HepG2 (cell line): ENCODE measurements around the gene SGK1. TPM values are rescaled to one million over a fixed set of nuclear protein-coding genes. Genes with fewer than 3 reads are reported as not detected.

Experiments
- ATAC-seq: fragments of 200-7000 bp; cut with Tn5 transposase; 3 replicates; pipeline ENCODE4 v1.9.1; 2020; ENCODE audit warnings: mild to moderate bottlenecking, moderate library complexity
- BruUV-seq: library from RNA; stranded (reverse); fragments of 400-500 nt; replicated peaks from 2 replicates; lab custom pipeline; 2021; lab: Mats Ljungman, UMichigan
- CTCF ChIA-PET: fragments of 300-600 bp; formaldehyde crosslinking; extraction: SDS; loops from one replicate; lab custom pipeline; 2021; ENCODE audit warnings: low total read pairs, inconsistent platforms, low intra/inter-chr PET ratio; lab: Yijun Ruan, JAX
- POLR2A ChIA-PET: fragments of 350-600 bp; sonication (Branson Sonifier 250); formaldehyde crosslinking; loops from one replicate; lab custom pipeline; 2020; ENCODE audit warnings: antibody characterized with exemption, inconsistent platforms; lab: Yijun Ruan, JAX
- DNase-seq: peaks from one replicate; pipeline ENCODE4 v3.0.0-alpha.2; 2015; ENCODE audit warnings: low spot score
- FAIRE-seq: peaks from 3 replicates; lab custom pipeline; 2011; peaks lifted over from hg19 to GRCh38; lab: Jason Lieb, UNC
- H2AFZ ChIP-seq: one replicate; pipeline ENCODE4 v1.6.1; 2011; ENCODE audit warnings: low read length, inconsistent platforms
- H3K27ac ChIP-seq: fragments of 300-600 bp; 3 replicates; pipeline ENCODE4 v1.8.0; 2011; ENCODE audit warnings: mixed run types, mild to moderate bottlenecking, mixed read lengths, low read length, inconsistent platforms; ENCODE audit not compliant: insufficient read depth; ENCODE audit errors: extremely low read length
- H3K27me3 ChIP-seq, 2 experiments: fragments of 200-600 bp in 1 of 2; 2 replicates in 1 of 2; 3 replicates in 1 of 2; pipeline versions ENCODE4 v1.6.0 to v1.8.0; 2011; ENCODE audit warnings: low read length in 2 of 2, mild to moderate bottlenecking in 2 of 2, moderate library complexity in 2 of 2, inconsistent platforms in 1 of 2; ENCODE audit not compliant: insufficient read depth in 2 of 2, control insufficient read depth in 1 of 2
- H3K36me3 ChIP-seq, 2 experiments: fragments of 200-600 bp in 1 of 2; replicated peaks in 1 of 2; 2 replicates in 1 of 2; 3 replicates in 1 of 2; pipeline versions ENCODE4 v1.5.1 to v1.8.0; 2011; ENCODE audit warnings: low read length in 2 of 2, inconsistent platforms in 1 of 2; ENCODE audit not compliant: insufficient read depth in 2 of 2, control insufficient read depth in 1 of 2
- H3K4me1 ChIP-seq: 2 replicates; pipeline ENCODE4 v1.5.1; 2012; ENCODE audit warnings: low read length, inconsistent platforms; ENCODE audit not compliant: insufficient read depth
- H3K4me2 ChIP-seq: 2 replicates; pipeline ENCODE4 v1.6.0; 2011; ENCODE audit warnings: low read depth, low read length, inconsistent platforms
- H3K4me3 ChIP-seq, 3 experiments: fragments of 200-600 bp in 1 of 3; sonication (generic), shearing (Covaris generic) in 1 of 3; replicated peaks in 1 of 3; 2 replicates each; pipeline ENCODE4 v1.5.1; 2011 to 2016; ENCODE audit warnings: low read length in 3 of 3, inconsistent platforms in 2 of 3, low read depth in 2 of 3, mild to moderate bottlenecking in 2 of 3, control low read depth in 1 of 3, mixed read lengths in 1 of 3; ENCODE audit not compliant: insufficient read depth in 1 of 3
- H3K79me2 ChIP-seq: one replicate; pipeline ENCODE4 v1.6.1; 2011; ENCODE audit warnings: low read length, inconsistent platforms; ENCODE audit not compliant: insufficient read depth
- H3K9ac ChIP-seq: 2 replicates; pipeline ENCODE4 v1.6.0; 2011; ENCODE audit warnings: mild to moderate bottlenecking, low read depth, low read length, inconsistent platforms; ENCODE audit not compliant: insufficient read depth
- H3K9me3 ChIP-seq: 2 replicates; pipeline ENCODE4 v1.5.1; 2012; ENCODE audit warnings: mild to moderate bottlenecking, low read length
- H4K20me1 ChIP-seq: 2 replicates; pipeline ENCODE4 v1.6.0; 2011; ENCODE audit warnings: inconsistent platforms, mild to moderate bottlenecking, low read length, moderate library complexity; ENCODE audit not compliant: insufficient read depth
- NR2C2 ChIP-seq: sonication (generic); formaldehyde crosslinking; IDR thresholded peaks from 2 replicates; pipeline ENCODE4 v1.4.0; 2020; ENCODE audit warnings: missing genetic modification reagents, mild to moderate bottlenecking, moderate library complexity, borderline replicate concordance
- TBX3 ChIP-seq: fragments of 450-650 bp; IDR thresholded peaks from 2 replicates; pipeline ENCODE4 v1.6.1; 2017; ENCODE audit warnings: antibody characterized with exemption, mild to moderate bottlenecking, inconsistent platforms, borderline replicate concordance
- TCF7L2 ChIP-seq: IDR thresholded peaks from 2 replicates; pipeline ENCODE4 v1.6.1; 2011; ENCODE audit warnings: mild to moderate bottlenecking, low read depth, low read length, moderate library complexity
- ZNF253 ChIP-seq: sonication (generic); formaldehyde crosslinking; IDR thresholded peaks from 2 replicates; pipeline ENCODE4 v1.8.0; 2022; ENCODE audit warnings: mild to moderate bottlenecking, missing genetic modification reagents, borderline replicate concordance
- WGBS: methylation state at CpG from one replicate; pipeline ENCODE4 v1.1.6; 2017; ENCODE audit warnings: low lambda C conversion rate; 5-methylcytosine and 5-hydroxymethylcytosine counted together
- in situ Hi-C: cut with HindIII; loops from 2 replicates; pipeline ENCODE4 v1.10.0; 2017; ENCODE audit warnings: low pct_unique_long_range_greater_than_20kb; ENCODE audit not compliant: extremely low pct_ligation_motif_present
- intact Hi-C: fragments of 100-400 bp; cut with micrococcal nuclease; formaldehyde crosslinking; loops from one replicate; pipeline ENCODE4 v1.10.0; 2022; ENCODE audit not compliant: unreplicated experiment
- polyA plus RNA-seq, 8 experiments: library from polyadenylated mRNA; depleted of rRNA in 3 of 8; stranded (reverse) in 7 of 8; unstranded in 1 of 8; fragments of >200 nt; fragmentation: Illumina TruSeq in 4 of 8; extraction: Trizol in 4 of 8; gene quantifications; 2 replicates each; pipeline versions ENCODE4 v1.2.1 to v1.2.3, GENCODE V29; 2011 to 2016; ENCODE audit warnings: low read depth in 4 of 8, missing spikeins in 1 of 8, mixed read lengths in 1 of 8; ENCODE audit not compliant: insufficient read depth in 1 of 8
- total RNA-seq, 5 experiments: library from RNA; depleted of rRNA; stranded (reverse); fragments of >200 nt; fragmentation: Illumina TruSeq; extraction: Trizol; gene quantifications; 2 replicates each; pipeline ENCODE4 v1.2.3, GENCODE V29; 2016; ENCODE audit warnings: low read depth in 1 of 5
- TF ChIP-seq, protein P1 (sequence below): IDR thresholded peaks from 2 replicates; pipeline ENCODE4 v1.6.1; 2012; ENCODE audit warnings: low read length, improper control_type of control experiment
- TF ChIP-seq, protein P2 (sequence below): IDR thresholded peaks from 2 replicates; pipeline ENCODE4 v1.6.1; 2016; ENCODE audit warnings: low read depth
- TF ChIP-seq, protein P3 (sequence below): IDR thresholded peaks from 2 replicates; pipeline ENCODE4 v1.6.1; 2012; ENCODE audit warnings: low read depth, low read length, improper control_type of control experiment
- TF ChIP-seq, protein P4 (sequence below): sonication (generic); formaldehyde crosslinking; IDR thresholded peaks from 2 replicates; pipeline ENCODE4 v1.4.0; 2020; ENCODE audit warnings: missing genetic modification reagents, low read depth, mild to moderate bottlenecking, borderline replicate concordance

Gene SGK1
- total and polyA plus RNA-seq, 2 of the 13 experiments (the other 11 are each of a cell fraction or from before 2014, with no cell fraction given), result 56.1 to 56.2 TPM

DNA sequence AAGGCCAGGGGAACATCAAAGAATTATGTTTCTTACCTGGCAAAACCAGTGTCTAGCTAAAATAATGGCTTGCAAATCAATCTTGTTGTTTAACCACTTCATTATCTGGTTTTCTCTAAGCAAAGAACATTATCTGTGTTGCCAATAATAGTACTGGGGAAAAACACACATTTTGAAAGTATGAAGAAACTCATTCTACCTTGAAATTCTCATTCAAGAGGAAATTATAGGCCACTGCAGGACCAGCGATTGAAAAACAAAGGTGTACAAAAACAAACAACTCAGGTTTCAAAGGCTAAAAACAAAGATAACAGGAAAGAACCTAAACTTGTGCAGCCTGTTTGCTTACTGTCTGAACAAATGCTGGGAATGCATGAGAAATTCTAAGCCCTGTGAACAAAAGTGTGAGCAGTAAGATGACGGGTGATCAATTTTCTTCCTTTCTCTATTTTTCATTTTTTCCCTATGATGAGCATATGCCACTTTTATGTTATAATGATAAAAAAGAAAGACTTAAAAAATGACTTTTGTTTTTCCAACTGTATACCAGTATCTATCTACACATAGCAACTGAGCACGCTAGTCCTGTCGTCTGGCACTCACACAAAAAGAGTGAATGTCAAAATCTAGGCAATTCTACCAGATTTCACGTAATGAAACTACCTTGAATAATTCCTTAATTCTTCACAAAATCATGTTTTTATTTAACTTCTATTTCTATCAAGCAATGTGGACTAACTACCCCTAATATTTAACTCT, 117.9 kb downstream of the SGK1 start:
- peak; percentile 98 for DNase-seq
- Histone ChIP-seq H3K36me3 (no peaks in the 10 kb centered on the region), H3K79me2 (no peaks in the 10 kb centered on the region), H2AFZ (no peak overlapping the region), H3K27ac (peak overlapping the region; percentile 83), H3K27me3 (no peaks in the 10 kb centered on the region), H3K9ac (peak overlapping the region; percentile 66), H3K9me3 (no peaks in the 10 kb centered on the region), H3K4me1 (peaks cover 74% of the 10 kb centered on the region), H3K4me3 (peak overlapping the region in 2 of 3 experiments; percentile 5 to 32; a peak in 1 of 6 replicates), H3K4me2 (peak overlapping the region; percentile 58), H4K20me1 (no peaks in the 10 kb centered on the region)
- in situ Hi-C loops, result loop anchor here (5.0 kb wide), 1 partner anchor 52 kb away; no protein-coding TSS in a partner anchor
- ChIA-PET POLR2A (interaction anchor here (1.0 to 7.1 kb wide), 5 partner anchors 12 to 52 kb away, joined by 3 to 62 read pairs (median 11); no protein-coding TSS in a partner anchor), CTCF (no interaction called here)
- BruUV-seq, result TSS peak; percentile 90
- 10% methylated on average over 5 of the region's 5 CpGs for WGBS
- intact Hi-C loops, result loop anchor here (5.0 kb wide), 1 partner anchor 248 kb away; the partner anchor contains the start of gene TBPL1
- FAIRE-seq, result peak; percentile 73
- peak; percentile 85 for ATAC-seq
- TF ChIP-seq ZNF253 (no peak), TCF7L2 (peak; percentile 95), TBX3 (peak; percentile 96), NR2C2 (CRISPR knock-in tag) (peak; percentile 45; the same call in 1 of the 2 replicates)
- TF ChIP-seq, protein P1, sequence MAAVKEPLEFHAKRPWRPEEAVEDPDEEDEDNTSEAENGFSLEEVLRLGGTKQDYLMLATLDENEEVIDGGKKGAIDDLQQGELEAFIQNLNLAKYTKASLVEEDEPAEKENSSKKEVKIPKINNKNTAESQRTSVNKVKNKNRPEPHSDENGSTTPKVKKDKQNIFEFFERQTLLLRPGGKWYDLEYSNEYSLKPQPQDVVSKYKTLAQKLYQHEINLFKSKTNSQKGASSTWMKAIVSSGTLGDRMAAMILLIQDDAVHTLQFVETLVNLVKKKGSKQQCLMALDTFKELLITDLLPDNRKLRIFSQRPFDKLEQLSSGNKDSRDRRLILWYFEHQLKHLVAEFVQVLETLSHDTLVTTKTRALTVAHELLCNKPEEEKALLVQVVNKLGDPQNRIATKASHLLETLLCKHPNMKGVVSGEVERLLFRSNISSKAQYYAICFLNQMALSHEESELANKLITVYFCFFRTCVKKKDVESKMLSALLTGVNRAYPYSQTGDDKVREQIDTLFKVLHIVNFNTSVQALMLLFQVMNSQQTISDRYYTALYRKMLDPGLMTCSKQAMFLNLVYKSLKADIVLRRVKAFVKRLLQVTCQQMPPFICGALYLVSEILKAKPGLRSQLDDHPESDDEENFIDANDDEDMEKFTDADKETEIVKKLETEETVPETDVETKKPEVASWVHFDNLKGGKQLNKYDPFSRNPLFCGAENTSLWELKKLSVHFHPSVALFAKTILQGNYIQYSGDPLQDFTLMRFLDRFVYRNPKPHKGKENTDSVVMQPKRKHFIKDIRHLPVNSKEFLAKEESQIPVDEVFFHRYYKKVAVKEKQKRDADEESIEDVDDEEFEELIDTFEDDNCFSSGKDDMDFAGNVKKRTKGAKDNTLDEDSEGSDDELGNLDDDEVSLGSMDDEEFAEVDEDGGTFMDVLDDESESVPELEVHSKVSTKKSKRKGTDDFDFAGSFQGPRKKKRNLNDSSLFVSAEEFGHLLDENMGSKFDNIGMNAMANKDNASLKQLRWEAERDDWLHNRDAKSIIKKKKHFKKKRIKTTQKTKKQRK, result no peak
- TF ChIP-seq, protein P2, sequence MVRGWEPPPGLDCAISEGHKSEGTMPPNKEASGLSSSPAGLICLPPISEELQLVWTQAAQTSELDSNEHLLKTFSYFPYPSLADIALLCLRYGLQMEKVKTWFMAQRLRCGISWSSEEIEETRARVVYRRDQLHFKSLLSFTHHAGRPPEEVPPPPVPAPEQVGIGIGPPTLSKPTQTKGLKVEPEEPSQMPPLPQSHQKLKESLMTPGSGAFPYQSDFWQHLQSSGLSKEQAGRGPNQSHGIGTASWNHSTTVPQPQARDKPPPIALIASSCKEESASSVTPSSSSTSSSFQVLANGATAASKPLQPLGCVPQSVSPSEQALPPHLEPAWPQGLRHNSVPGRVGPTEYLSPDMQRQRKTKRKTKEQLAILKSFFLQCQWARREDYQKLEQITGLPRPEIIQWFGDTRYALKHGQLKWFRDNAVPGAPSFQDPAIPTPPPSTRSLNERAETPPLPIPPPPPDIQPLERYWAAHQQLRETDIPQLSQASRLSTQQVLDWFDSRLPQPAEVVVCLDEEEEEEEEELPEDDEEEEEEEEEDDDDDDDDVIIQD (CRISPR knock-in tag), result peak; percentile 88
- TF ChIP-seq, protein P3, sequence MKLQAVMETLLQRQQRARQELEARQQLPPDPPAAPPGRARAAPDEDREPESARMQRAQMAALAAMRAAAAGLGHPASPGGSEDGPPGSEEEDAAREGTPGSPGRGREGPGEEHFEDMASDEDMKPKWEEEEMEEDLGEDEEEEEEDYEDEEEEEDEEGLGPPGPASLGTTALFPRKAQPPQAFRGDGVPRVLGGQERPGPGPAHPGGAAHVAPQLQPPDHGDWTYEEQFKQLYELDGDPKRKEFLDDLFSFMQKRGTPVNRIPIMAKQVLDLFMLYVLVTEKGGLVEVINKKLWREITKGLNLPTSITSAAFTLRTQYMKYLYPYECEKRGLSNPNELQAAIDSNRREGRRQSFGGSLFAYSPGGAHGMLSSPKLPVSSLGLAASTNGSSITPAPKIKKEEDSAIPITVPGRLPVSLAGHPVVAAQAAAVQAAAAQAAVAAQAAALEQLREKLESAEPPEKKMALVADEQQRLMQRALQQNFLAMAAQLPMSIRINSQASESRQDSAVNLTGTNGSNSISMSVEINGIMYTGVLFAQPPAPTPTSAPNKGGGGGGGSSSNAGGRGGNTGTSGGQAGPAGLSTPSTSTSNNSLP, result peak; percentile 93
- TF ChIP-seq, protein P4, sequence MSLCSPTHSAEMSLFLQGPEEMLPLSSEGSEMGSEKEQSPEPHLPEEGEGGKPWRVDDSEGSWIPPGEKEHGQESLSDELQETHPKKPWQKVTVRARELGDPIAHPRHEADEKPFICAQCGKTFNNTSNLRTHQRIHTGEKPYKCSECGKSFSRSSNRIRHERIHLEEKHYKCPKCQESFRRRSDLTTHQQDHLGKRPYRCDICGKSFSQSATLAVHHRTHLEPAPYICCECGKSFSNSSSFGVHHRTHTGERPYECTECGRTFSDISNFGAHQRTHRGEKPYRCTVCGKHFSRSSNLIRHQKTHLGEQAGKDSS (CRISPR knock-in tag), result 0 out of 2 replicates have a peak, but pooled peaks have one; percentile 23
